GM19351 (cell line): ENCODE results near the gene RAMP3.
"Not testable (repeated sequence)": the region's sequence is repeated elsewhere in the genome, so short reads cannot be mapped to it uniquely, and the experiment has no call there.

ENCODE experiments used
- ATAC-seq: cut with Tn5 transposase; IDR thresholded peaks from one replicate; pipeline ENCODE4 v1.9.1; 2021; ENCODE audit warnings: mild to moderate bottlenecking, moderate library complexity; ENCODE audit not compliant: unreplicated experiment

RAMP3 gene, protein sequence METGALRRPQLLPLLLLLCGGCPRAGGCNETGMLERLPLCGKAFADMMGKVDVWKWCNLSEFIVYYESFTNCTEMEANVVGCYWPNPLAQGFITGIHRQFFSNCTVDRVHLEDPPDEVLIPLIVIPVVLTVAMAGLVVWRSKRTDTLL

DNA sequence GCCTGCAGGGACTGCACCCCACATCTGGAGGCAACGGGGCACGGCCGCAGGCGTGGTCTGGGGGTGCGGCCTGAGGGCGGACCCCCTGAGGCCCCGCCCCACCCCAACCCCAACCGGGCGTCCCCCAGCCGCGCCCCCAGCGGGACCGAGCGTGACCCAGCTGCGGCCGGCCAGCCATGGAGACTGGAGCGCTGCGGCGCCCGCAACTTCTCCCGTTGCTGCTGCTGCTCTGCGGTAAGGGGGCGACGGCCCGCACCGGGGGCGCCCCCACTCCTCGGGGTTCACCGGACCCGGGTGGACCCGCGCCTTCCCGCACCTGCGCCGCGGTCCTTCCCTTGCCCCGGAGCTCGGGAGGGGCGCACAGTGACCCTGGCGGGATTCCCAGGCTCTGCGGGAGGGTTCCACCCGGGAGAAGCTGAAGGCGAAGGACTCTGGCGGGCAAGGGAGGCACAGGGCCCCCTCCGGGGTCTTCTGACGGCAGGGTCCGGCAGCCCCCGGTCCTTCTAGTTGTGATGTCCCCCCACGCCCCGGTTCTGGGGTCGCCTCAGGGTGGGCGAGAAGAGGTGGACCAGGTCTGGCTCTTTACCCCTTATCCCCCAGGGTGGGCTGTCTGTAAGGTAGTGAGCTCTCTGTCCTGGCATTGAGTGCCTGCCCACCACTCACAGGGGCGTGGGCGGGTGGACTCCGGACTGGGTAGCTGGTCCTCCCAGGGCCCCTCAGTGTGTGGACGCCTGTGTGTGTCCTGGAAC, at the start of gene RAMP3:
RAMP3 (plus strand) TSS at position 139 of the 749 bp plus-strand sequence; CDS start at position 177, 38 bp downstream.
- no peak for ATAC-seq

GRCh38 chr7:45108863-45109262, 48.7 kb upstream of the RAMP3 start:
- no peak for ATAC-seq

DNA sequence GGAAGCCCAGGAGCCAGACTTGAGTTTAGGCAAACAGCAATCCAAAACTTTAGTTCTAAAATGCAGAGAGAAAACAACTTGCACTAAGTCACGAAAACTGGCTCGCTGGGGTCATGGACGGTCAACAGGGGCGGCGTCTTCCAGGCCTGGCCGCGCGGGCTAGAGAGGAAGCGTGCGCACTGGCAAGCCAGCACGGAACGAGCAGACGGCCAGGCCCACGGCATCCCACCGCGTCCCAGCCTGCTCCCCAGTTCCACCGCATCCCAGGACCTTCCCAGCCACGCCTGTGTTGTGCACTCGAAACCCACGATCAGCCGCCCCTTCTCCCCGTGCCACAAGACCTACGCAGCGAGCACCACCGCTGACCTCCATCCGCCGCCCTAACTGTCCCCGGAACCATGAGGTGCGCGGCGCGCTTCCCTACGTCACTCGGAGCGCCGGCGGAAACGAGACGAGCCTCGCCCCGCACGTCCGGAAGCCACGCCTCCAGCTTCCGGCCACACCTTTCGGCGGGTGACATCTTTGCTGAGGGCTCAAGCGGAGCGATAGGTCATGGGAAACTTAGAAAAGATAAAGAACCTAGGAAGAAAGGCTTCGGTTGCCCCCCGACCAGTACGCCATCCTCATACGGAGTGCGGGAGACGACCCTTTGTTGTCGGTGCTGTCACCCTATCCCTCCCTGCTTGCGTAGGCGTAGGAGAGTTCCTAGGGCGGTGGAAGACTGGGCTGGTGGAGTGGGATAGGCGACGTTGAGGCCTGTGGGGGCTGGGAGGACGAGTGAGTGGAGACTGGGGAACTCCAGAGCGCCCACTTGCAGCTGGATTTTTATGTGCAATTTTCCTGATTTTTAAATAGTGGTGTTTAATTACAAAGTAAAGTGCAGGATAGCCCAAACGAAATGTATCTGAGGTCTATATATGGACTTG, 46.0 kb upstream of the RAMP3 start, which contains the start of gene TBRG4:
TBRG4 (minus strand) TSS at position 400 of the 926 bp plus-strand sequence. CDS start 2,460 bp downstream, outside the sequence.
- ATAC-seq = peak; percentile 93

- no peak for ATAC-seq
These were observed 44.9 kb upstream of the RAMP3 start for GRCh38 chr7:45112648-45113047.

- not testable (repeated sequence) for ATAC-seq
These were observed 43.3 kb upstream of the RAMP3 start for GRCh38 chr7:45114257-45114656.

- ATAC-seq = no peak
These were observed 42.7 kb upstream of the RAMP3 start for GRCh38 chr7:45114926-45115325.

GRCh38 chr7:45116048-45116447, 41.5 kb upstream of the RAMP3 start:
- no peak for ATAC-seq

DNA sequence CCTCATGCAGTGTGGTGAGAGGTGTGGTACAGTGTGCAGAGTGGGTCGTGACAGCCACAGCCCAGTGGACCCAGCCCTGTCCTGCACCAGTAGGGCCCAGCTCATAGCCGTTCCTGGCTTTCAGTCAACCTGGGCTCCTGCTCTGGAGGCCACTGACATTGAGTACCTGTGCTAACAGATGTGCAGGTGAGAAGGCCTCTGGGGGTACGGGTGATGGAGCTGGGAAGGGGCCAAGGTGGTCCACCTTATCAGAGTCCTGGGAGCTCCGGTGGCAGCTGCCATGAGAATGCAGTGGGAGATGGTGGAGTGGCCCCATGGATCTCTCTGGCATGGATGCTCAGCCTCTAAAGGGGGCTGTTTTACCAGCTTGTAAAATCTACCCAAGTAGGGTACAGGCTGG, 40.0 kb upstream of the RAMP3 start:
- ATAC-seq = no peak

DNA sequence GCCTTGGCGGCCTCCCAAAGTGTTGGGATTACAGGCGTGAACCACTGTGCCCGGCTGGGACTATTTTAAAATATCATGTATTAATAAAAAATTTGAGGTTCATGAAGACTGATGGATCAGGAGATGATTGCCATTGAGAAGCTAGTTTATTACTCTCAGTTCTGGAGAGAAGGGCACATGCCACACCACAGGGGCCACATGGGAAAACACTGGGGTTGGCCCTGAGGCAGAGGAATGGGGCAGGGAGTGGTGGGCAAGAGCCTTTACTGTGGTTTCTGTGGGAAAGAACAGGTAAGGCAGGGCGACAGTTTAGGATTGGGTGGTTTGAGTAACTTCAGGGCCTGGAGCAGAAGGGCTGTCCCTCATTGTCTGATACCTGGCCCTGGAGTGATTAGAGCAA, 39.3 kb upstream of the RAMP3 start:
- no peak for ATAC-seq

GRCh38 chr7:45118889-45119331, 38.7 kb upstream of the RAMP3 start:
- ATAC-seq = no peak

- no peak for ATAC-seq
These were observed 38.0 kb upstream of the RAMP3 start for GRCh38 chr7:45119550-45119949.

DNA sequence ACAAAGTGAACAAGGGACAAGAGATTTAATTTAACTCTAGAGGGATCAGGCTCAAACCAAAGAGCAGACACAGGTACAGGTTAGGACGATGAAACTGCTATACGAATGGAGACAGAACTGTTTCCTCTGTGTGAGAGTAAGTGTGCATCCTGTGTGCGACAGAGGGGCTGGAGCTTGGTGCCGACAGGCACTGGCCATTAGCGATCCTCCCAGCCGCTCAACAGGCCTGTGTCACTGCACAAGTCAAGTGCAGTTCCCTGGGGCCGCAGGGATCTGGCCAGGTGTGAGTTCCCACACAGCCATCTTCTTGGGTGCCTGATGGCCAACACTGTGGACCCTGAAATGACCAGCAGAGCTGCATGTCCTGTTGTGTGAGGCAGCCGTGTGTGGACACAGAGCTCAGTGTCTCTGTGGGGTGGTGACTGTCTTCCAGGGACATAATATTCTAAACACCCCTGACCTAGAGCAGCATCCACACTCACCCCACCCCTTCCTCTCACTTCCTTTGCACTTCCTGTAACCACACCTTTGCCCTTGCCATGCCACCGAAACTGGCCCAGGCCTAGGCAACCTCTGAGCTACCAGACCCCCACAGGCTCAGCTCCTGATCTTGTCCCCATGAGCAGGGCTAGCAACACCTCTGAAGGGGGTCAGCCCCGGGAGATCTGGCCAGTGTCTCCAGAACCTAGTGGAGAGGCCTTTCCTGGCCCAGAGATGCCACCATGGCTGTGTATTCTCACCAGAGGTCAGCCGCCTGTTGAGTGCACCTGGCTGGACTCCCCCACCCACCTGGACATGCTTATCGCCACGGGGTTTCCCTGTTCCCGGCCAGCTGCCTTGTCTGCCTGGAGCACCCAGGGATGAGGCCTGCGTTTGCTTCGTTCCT, 34.4 kb upstream of the RAMP3 start:
- no peak for ATAC-seq

DNA sequence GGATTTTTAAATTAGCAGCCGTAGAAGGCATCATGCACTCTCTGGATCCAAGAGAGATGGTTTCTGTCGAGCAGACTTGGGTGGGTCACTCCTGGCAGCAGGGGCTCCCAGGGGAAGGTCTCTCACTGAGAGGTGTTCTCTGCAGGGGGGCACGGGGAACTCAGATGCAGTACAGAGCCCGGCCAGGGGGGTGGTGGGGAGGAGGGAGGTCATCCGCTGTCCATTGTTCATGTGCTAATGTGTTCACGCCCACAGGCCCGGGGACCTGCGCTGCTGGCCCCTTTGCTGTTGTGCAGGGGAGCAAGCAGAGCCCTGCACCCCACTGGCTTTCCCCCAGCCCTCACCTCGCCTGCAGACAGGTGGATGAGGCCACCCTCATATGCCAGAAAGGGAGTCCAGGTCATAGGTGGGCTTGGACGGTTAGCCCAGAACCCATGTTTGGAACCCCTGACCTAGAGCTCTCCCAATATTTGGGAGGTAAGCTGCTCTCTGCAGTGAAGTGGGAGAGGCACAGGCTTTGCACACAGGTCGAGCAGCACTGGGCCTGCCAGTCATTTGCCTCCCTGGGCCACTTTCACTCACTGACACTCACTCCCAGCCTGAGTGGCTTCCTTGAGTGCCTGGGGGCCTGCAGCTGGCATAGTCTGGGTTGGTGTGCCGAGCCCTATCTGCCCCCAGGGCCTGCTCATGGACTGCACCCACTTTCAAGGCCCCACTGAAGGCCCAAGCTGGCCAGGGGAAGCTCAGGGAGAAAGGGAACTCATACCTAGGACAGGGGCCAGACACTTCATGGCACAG, 33.5 kb upstream of the RAMP3 start:
- ATAC-seq = no peak

DNA sequence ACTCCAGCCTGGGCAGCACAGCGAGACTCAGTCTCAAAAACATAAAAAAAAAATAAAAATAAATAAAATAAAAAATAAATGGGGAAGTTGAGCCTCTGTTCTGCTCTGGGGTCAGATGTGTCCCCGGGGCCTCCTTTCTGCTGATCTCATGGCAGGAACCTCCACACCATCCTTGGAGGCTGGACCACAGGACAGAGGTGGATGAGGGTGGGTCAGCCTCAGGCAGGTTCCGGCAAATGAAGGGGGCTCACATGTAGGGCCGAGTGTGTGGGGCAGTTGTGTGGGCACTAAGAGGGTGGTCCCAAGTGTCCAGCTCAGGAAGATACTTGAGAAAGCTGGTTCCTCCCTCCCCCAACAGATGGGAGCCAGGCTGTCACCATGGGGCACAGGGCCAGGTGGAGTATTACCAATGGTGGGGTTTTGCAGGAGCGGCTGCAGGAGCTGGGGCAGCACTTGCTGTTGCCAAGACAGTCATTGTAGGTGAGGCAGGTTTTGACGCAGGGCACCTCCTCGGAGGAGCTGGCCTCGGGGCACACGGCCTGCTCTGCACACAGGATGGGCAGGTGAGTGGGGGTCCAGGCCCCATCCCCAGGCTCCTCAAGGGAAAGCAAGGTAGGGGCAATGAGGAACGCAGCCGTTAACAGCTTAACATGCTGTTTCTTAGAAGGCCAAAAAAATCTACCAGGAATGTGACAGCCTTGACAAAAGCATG, 32.2 kb upstream of the RAMP3 start:
- no peak for ATAC-seq

DNA sequence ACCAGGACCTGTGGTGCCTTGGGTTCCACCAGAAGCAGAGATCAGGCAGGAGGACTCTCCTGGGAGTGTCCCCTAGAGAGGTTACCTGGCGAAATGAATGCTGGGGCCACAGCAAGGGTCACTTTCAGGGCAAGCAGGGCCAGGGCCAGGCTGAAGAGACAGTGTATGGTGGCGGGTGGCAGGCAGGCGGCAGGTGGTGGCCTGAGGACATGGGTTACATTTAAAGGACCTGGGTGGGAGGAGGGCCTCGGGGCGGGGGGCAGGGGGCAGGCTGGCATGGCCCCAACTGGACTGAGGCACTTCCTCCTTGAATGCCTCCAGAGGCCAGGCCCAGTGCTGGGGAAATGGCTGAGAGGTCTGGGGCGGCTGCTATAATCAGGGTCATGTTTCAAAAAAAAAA, 31.4 kb upstream of the RAMP3 start:
- no peak for ATAC-seq

- no peak for ATAC-seq
These were observed 30.7 kb upstream of the RAMP3 start for GRCh38 chr7:45126920-45127319.

DNA sequence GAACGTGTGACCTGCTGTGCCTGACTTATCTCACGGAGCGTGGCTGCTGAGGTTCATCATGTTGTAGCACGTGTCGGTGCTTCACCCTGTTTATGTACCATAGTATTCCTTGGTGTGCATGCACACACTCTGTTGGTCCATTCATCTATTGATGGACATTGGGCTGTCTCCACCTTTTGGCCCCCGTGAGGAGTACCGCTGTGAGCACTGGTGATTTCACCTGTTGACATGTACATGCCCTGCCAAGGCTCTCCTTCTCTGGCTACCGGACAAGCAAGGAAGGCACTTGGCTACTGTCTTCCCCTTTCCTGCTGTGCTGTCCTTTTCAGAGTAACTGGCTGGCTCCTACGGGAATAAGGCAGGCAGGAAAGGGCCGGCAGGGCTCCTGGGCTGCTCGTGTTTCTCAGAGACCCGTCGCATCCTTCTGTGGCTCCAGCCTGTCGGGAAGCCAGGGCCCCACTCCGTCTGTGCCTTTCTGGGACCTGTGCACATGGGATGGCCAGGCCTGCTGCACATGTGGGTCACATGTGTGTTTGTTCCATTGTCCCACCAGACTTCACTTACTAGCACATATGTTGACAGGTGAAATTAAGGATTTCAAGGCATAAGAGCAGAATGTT, 28.3 kb upstream of the RAMP3 start:
- ATAC-seq = no peak

DNA sequence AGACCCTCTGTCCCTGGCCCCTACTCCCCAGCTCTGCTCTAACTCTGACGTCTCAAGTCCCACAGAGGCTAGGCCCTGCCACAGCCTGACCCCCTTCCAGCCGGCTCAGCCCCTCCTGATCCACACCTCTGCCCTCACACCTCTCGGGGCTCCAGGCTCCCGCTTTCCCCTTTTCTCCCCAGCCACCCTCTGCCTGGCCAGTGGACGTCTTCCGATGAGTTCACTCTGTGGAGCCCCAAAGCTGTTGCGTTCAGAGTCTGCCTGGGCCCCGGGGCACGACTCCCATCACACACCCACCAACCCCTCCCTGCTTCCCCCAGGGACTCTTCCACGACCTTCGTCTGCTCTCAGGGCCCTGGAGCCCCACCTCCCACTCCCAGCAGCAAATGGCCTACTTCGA, 27.7 kb upstream of the RAMP3 start:
- ATAC-seq = no peak

- no peak for ATAC-seq
These were observed 26.7 kb upstream of the RAMP3 start for GRCh38 chr7:45130910-45131309.
